ENCODE data around the gene CCND2.
A peak's percentile ranks its signal among the peaks of the same experiment; 100 is the strongest.

CCND2 gene

DNA sequence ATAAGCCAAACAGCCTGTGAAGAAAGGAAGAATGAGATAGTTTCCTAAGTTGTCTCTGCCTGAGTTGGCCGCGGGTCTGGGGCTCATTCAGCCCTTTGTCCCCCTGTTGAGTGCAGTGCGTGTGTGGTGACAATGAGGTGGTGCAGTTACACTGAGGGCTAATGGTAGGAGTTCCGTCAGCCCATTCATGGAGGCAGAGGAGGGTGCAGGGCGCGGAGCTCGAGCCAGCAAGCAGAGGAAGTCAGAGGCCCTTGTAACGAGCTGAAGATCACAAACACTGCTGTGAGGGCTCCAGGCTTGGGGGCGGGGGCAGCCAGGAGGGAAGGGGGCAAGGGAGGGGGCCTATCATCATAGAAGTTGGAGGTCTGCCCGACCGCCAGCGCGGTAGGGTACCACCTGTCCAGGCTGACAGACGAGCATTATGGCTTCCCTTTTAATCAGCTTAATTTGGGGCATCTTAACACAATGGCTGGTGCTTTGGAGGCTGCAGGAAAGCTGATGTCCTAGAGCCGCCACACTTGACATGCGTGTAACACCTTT lies 20.5 kb downstream of the CCND2 start:
- no peak for DNase-seq

DNA sequence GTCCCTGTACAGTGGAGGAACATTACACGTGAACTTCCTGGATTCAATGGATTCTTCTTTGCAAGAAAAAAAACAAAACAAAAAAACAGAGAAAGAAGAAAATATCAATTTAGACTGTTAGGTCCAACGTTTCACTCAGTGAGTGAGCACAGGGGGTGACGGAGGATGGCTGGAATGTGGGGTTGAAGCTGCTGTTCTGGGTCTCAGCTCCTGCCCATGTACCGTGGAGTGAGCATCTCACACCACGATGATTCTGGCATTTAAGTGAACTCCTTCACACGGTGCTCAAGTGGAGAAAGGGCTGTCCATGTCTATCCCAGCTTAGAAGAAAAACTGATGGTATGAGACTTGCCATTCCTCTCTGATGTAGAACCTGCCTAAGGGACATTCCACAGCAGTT lies 23.2 kb downstream of the CCND2 start:
- DNase-seq: no peak

DNA sequence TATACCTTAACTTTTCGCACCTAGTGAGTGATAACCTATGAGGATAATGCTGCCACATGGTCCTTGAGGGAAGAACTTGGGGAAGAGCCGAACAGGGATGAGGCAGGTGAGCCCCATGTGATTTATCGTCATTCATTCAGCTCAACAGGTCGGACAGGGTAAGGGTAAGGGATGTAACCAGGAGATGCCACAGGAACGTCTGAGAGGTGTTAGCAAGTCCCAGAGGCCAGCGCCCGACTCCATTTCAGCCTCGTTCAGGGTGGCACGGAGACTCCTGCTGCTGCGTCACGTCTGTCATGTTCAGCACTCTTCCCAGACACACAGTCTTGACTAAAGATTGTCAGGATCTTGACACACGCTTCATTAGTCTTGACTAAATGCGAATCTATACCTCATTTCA lies 24.1 kb downstream of the CCND2 start:
- DNase-seq: no peak

GRCh38 chr12:4300883-4301282 lies 27.3 kb downstream of the CCND2 start:
- no peak for DNase-seq

- no peak for DNase-seq
Observed at GRCh38 chr12:4301932-4302501, 28.5 kb downstream of the CCND2 start.

- no peak for DNase-seq
Observed at GRCh38 chr12:4302881-4303280, 29.3 kb downstream of the CCND2 start.

DNA sequence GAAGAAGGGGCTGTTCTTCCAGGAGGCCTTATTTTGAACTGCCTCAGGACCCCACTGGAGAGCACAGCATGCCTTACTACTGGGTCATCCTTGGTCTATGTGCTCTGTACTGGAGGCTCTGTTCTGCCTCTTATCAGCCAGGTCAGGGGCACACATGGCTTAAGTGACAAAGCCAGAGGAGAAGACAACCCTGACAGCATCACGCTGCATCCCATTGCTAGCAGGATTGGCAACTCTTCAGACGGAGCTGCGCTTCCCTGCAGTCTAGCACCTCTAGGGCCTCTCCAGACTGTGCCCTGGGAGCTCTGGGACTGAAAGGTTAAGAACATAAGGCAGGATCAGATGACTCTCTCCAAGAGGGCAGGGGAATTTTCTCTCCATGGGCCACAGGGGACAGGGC lies 30.2 kb downstream of the CCND2 start:
- DNase-seq: no peak

DNA sequence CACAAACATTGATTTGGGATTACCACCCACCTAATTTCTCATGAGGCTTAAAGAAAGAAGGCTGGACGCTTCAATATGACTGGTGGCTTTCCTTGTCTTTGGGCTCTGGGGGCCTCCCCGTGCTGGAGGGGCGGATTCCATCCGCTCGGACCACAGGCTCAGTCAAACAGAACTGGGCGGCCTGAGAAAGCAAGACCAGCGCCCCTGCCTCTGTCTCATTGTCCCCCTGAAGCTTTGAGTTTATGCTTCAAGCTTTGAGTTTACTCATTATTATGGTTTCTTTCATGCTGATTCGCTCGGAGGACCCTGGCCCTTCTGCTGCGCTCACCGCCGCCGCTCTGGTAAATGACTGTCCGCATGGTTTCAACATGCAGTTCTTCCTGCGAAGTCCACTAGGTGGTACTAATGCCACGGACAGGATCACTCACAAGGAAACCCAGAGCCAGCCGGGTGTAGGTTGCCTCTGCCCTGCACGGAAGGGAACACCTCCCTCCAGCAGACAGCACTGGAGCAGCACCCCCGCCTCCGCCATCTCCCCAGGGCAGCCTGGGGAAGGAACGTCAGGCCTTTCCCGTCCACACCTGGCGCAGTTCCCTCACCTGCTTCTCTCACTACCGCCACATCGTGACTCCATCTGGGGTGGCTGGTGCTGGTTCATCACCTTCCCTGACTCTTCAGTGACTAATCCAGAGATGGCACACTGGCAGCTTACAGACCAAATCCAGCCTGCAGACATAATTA lies 34.2 kb downstream of the CCND2 start:
- peak; percentile 92 for DNase-seq

DNA sequence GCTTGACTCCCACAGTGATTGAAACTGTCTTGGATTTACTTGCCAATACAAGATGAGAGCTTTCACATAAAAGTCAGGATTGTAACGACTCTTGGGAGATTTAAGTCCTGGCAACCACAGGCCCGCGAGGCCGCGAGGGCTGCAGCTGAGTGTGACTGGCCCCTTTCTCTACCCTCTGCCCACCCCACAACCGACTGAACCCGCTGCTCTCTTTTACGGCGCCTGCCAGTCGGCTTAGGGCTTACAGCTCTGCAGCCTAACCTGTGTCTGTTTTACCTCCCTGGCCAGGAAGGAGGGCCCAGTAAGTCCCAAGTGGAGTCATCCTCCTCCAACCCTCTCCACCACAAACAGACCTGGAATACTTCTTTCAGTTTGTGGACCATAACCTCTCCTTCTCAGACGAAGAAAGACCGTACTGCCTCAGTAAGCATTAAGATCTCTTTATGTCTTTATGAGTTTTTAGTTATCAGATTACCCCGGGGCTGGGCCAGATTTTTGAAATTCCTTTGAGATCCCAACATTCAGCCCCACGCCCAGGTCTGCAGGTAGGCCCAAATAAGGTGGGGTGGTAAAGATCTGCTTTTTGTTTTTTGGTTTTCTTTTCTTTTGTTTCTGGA lies 34.9 kb downstream of the CCND2 start:
- no peak for DNase-seq

GRCh38 chr12:4311776-4312175 lies 38.2 kb downstream of the CCND2 start:
- no peak for DNase-seq

- DNase-seq: no peak
Observed at GRCh38 chr12:4312251-4312650, 38.7 kb downstream of the CCND2 start.

DNA sequence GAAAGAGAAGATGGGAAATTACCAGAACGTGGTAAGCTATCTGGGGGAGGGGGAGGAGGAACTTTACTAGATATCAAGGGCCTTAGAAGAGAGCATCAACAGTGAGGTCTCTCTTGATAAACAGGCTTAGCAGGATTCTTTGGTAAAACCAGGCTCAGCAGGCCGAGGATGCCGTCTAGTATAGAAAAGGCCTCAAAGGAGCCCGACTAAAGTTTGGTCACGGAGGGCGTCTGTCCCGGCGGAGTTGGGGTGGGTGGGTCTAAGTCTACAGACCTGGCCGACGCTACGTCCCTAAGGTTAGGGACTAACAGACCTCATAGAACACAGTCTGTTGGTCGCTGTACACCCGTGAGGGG lies 46.9 kb downstream of the CCND2 start:
- DNase-seq: no peak

GRCh38 chr12:4320853-4321701 lies 47.5 kb downstream of the CCND2 start, which contains the start of gene TIGAR:
Gene TIGAR, plus strand, starts transcription at chr12:4321213. Its CDS starts 59 bp downstream, at chr12:4321272.
- peak; percentile 100 for DNase-seq

GRCh38 chr12:4322726-4323125 lies 49.2 kb downstream of the CCND2 start:
- no peak for DNase-seq
